G401 (cell line): Measurements from ENCODE around the gene SLC25A18. TPM values are rescaled to one million over a fixed set of nuclear protein-coding genes. Genes with fewer than 3 reads are reported as not detected.
"Not testable (repeated sequence)": the region's sequence is repeated elsewhere in the genome, so short reads cannot be mapped to it uniquely, and the experiment has no call there.

Source experiments
- DNase-seq: peaks from one replicate; pipeline ENCODE4 v3.0.0-alpha.2; 2015; ENCODE audit warnings: low spot score
- in situ Hi-C: cut with HindIII; loops from 2 replicates; pipeline ENCODE4 v1.10.0; 2016; ENCODE audit warnings: low sequenced_read_pairs, mixed read lengths
- total RNA-seq: library from RNA; depleted of rRNA; stranded (reverse); fragments of >200 nt; shearing (Covaris generic); gene quantifications from 2 replicates; pipeline ENCODE4 v1.2.3, GENCODE V29; 2014

Gene SLC25A18
- total RNA-seq, 1 experiment from 2014 or later, result 4.8 TPM

- in situ Hi-C loops, DNase-seq: not testable (repeated sequence)
These were observed 2.9 kb downstream of the SLC25A18 start for GRCh38 chr22:17566016-17566687.

- in situ Hi-C loops, result no loop called here
These were observed 3.5 kb downstream of the SLC25A18 start for GRCh38 chr22:17566776-17567175.

GRCh38 chr22:17569971-17570511 lies 6.7 kb downstream of the SLC25A18 start:
- in situ Hi-C loops, result no loop called here

More at GRCh38 chr22:17566776-17567175, 3.5 kb downstream of the SLC25A18 start:
- DNase-seq, result peak; percentile 40

GRCh38 chr22:17570851-17571631 lies 7.7 kb downstream of the SLC25A18 start:
- peak; percentile 73 for DNase-seq
- in situ Hi-C loops, result no loop called here

More at GRCh38 chr22:17569971-17570511, 6.7 kb downstream of the SLC25A18 start:
- DNase-seq, result peak; percentile 49

GRCh38 chr22:17575151-17575550 lies 11.9 kb downstream of the SLC25A18 start:
- DNase-seq, result no peak

GRCh38 chr22:17575681-17576080 lies 12.4 kb downstream of the SLC25A18 start:
- DNase-seq, result no peak
- in situ Hi-C loops, result no loop called here

More at GRCh38 chr22:17575151-17575550, 11.9 kb downstream of the SLC25A18 start:
- in situ Hi-C loops, result no loop called here

- in situ Hi-C loops, result no loop called here
- DNase-seq, result no peak
These were observed 13.2 kb downstream of the SLC25A18 start for GRCh38 chr22:17576470-17576869.

- in situ Hi-C loops, result no loop called here
- DNase-seq, result peak; percentile 29
These were observed 14.9 kb downstream of the SLC25A18 start for GRCh38 chr22:17578136-17578754.

GRCh38 chr22:17579535-17579981 lies 16.3 kb downstream of the SLC25A18 start:
- in situ Hi-C loops, result no loop called here
- no peak for DNase-seq

GRCh38 chr22:17580441-17581031 lies 17.2 kb downstream of the SLC25A18 start:
- DNase-seq, result no peak

GRCh38 chr22:17581056-17581455 lies 17.8 kb downstream of the SLC25A18 start:
- in situ Hi-C loops, result no loop called here
- no peak for DNase-seq

More at GRCh38 chr22:17580441-17581031, 17.2 kb downstream of the SLC25A18 start:
- in situ Hi-C loops, result no loop called here

- in situ Hi-C loops, result no loop called here
- no peak for DNase-seq
These were observed 18.3 kb downstream of the SLC25A18 start for GRCh38 chr22:17581631-17582030.

GRCh38 chr22:17583151-17583550 lies 19.9 kb downstream of the SLC25A18 start:
- in situ Hi-C loops, result no loop called here

GRCh38 chr22:17586831-17587440 lies 23.6 kb downstream of the SLC25A18 start:
- no peak for DNase-seq
- in situ Hi-C loops, result no loop called here

More at GRCh38 chr22:17583151-17583550, 19.9 kb downstream of the SLC25A18 start:
- DNase-seq, result no peak

- in situ Hi-C loops, result no loop called here
- DNase-seq, result peak; percentile 47
These were observed 24.3 kb downstream of the SLC25A18 start for GRCh38 chr22:17587629-17588028.

GRCh38 chr22:17588606-17589005 lies 25.3 kb downstream of the SLC25A18 start:
- DNase-seq, result no peak
- in situ Hi-C loops, result no loop called here

- in situ Hi-C loops, result no loop called here
- no peak for DNase-seq
These were observed 26.6 kb downstream of the SLC25A18 start for GRCh38 chr22:17589810-17590375.

- no peak for DNase-seq
- in situ Hi-C loops, result no loop called here
These were observed 27.3 kb downstream of the SLC25A18 start for GRCh38 chr22:17590586-17590985.
